DND-41 (cell line): ENCODE measurements around the gene TTC23.
A peak's percentile ranks its signal among the peaks of the same experiment; 100 is the strongest.

Experiments
- ATAC-seq: fragments of 200-7000 bp; cut with Tn5 transposase; 3 replicates; pipeline ENCODE4 v1.9.1; 2021; ENCODE audit warnings: low read depth; ENCODE audit not compliant: insufficient read depth
- DNase-seq: peaks from one replicate; pipeline ENCODE4 v3.0.0-alpha.2; 2020
- H2AFZ ChIP-seq: 2 replicates; pipeline ENCODE4 v1.6.0; 2012; ENCODE audit warnings: low read depth, low read length
- H3K27ac ChIP-seq: 2 replicates; pipeline ENCODE4 v1.5.1; 2012; ENCODE audit warnings: low read length, inconsistent platforms
- H3K27me3 ChIP-seq: fragments of 200-600 bp; sonication (generic); 2 replicates; pipeline ENCODE4 v1.6.0; 2012; ENCODE audit warnings: low read length, mild to moderate bottlenecking, inconsistent platforms; ENCODE audit not compliant: insufficient read depth, poor library complexity
- H3K36me3 ChIP-seq: 2 replicates; pipeline ENCODE4 v1.5.1; 2012; ENCODE audit warnings: low read length, inconsistent platforms; ENCODE audit not compliant: insufficient read depth
- H3K4me1 ChIP-seq: 2 replicates; pipeline ENCODE4 v1.5.1; 2012; ENCODE audit warnings: mild to moderate bottlenecking, low read length; ENCODE audit not compliant: insufficient read depth
- H3K4me2 ChIP-seq: 2 replicates; pipeline ENCODE4 v1.6.0; 2012; ENCODE audit warnings: mild to moderate bottlenecking, moderate library complexity, low read length, inconsistent platforms; ENCODE audit not compliant: insufficient read depth
- H3K4me3 ChIP-seq, 2 experiments: fragments of 200-600 bp in 1 of 2; shearing (Covaris generic) in 1 of 2; 2 replicates each; pipeline ENCODE4 v1.5.1; 2012 to 2016; ENCODE audit warnings: inconsistent platforms in 2 of 2, low read length in 2 of 2, mild to moderate bottlenecking in 2 of 2, low read depth in 1 of 2, moderate library complexity in 1 of 2
- H3K79me2 ChIP-seq: 2 replicates; pipeline ENCODE4 v1.6.0; 2012; ENCODE audit warnings: low read length, inconsistent platforms; ENCODE audit not compliant: insufficient read depth
- H3K9ac ChIP-seq: 2 replicates; pipeline ENCODE4 v1.6.0; 2012; ENCODE audit warnings: low read depth, mild to moderate bottlenecking, inconsistent platforms, low read length, moderate library complexity
- H3K9me3 ChIP-seq: 2 replicates; pipeline ENCODE4 v1.5.1; 2012; ENCODE audit warnings: low read length, moderate library complexity, mild to moderate bottlenecking, inconsistent platforms; ENCODE audit not compliant: insufficient read depth, severe bottlenecking
- H4K20me1 ChIP-seq: 2 replicates; pipeline ENCODE4 v1.6.0; 2012; ENCODE audit warnings: low read length; ENCODE audit not compliant: insufficient read depth
- EZH2 ChIP-seq: IDR thresholded peaks from 3 replicates; pipeline ENCODE4 v1.6.1; 2012; ENCODE audit warnings: borderline replicate concordance, low read depth, mild to moderate bottlenecking, moderate library complexity, low read length, inconsistent platforms; ENCODE audit not compliant: severe bottlenecking
- TF ChIP-seq, protein P1 (sequence below): IDR thresholded peaks from 2 replicates; pipeline ENCODE4 v1.5.1; 2012; ENCODE audit warnings: borderline replicate concordance, low read length, moderate library complexity, mild to moderate bottlenecking; ENCODE audit not compliant: poor library complexity, severe bottlenecking; ENCODE audit errors: extremely low read depth

TTC23 gene

DNA sequence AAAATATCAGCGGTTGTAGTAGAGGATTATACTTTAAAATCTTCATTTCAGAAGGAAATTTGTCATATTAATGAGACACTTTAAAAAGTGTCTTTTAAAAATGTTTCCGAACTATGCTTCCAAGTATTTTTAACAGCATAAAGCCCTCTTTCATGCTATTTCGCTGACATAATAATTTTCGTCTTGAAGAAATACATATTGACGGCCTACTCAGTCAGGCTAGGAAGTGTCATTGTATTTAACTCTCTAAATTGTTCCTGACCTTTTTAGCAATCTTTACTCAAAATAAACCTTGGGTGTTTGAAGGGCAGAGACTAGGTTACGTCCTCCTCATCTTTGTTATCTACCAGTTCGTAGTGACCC lies 1.1 kb upstream of the TTC23 start:
- H2AFZ ChIP-seq: peak overlapping the region; percentile 62
- peaks cover 59% of the 10 kb centered on the region for H3K4me1 ChIP-seq
- peak overlapping the region; percentile 91 for H3K27ac ChIP-seq
- H3K9ac ChIP-seq: peak overlapping the region; percentile 75
- H3K9me3 ChIP-seq: no peaks in the 10 kb centered on the region
- TF ChIP-seq, protein P1, sequence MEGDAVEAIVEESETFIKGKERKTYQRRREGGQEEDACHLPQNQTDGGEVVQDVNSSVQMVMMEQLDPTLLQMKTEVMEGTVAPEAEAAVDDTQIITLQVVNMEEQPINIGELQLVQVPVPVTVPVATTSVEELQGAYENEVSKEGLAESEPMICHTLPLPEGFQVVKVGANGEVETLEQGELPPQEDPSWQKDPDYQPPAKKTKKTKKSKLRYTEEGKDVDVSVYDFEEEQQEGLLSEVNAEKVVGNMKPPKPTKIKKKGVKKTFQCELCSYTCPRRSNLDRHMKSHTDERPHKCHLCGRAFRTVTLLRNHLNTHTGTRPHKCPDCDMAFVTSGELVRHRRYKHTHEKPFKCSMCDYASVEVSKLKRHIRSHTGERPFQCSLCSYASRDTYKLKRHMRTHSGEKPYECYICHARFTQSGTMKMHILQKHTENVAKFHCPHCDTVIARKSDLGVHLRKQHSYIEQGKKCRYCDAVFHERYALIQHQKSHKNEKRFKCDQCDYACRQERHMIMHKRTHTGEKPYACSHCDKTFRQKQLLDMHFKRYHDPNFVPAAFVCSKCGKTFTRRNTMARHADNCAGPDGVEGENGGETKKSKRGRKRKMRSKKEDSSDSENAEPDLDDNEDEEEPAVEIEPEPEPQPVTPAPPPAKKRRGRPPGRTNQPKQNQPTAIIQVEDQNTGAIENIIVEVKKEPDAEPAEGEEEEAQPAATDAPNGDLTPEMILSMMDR: no peak
- TF ChIP-seq EZH2: no peak
- H3K4me3 ChIP-seq: peak overlapping the region; percentile 47 to 86
- H3K79me2 ChIP-seq: peaks cover 64% of the 10 kb centered on the region
- H3K27me3 ChIP-seq: no peaks in the 10 kb centered on the region
- no peak for ATAC-seq
- peak overlapping the region; percentile 83 for H3K4me2 ChIP-seq
- no peaks in the 10 kb centered on the region for H4K20me1 ChIP-seq
- DNase-seq: no peak
- H3K36me3 ChIP-seq: no peaks in the 10 kb centered on the region

DNA sequence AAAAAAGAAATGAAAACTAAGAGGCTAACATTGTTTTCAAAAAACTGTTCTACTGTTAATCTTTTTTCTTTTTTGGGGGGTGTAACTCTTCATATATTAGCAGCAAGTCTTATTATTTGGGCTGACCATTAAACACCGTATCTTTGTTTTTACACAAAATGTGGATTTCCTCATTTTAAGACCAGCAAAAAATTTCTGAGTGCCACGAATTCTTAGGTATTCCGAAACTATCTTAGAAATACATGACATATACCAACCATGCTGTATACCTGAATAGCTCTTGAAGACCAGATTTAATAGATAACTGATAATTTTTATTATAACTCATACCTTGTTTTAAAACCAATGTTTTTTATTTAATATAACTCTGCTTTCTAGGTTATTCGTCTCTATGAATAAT lies 620 bp upstream of the TTC23 start:
- no peaks in the 10 kb centered on the region for H3K36me3 ChIP-seq
- H3K9me3 ChIP-seq: no peaks in the 10 kb centered on the region
- peak overlapping the region; percentile 47 to 86; a peak in 3 of 4 replicates for H3K4me3 ChIP-seq
- H3K27me3 ChIP-seq: no peaks in the 10 kb centered on the region
- peaks cover 64% of the 10 kb centered on the region for H3K79me2 ChIP-seq
- H2AFZ ChIP-seq: peak overlapping the region; percentile 52
- H4K20me1 ChIP-seq: no peaks in the 10 kb centered on the region
- DNase-seq: no peak
- H3K4me2 ChIP-seq: peak overlapping the region; percentile 83
- peaks cover 59% of the 10 kb centered on the region for H3K4me1 ChIP-seq
- peak overlapping the region; percentile 75 for H3K9ac ChIP-seq
- H3K27ac ChIP-seq: peak overlapping the region; percentile 91
- no peak for ATAC-seq
- TF ChIP-seq, protein P1: no peak
- TF ChIP-seq EZH2: no peak

DNA sequence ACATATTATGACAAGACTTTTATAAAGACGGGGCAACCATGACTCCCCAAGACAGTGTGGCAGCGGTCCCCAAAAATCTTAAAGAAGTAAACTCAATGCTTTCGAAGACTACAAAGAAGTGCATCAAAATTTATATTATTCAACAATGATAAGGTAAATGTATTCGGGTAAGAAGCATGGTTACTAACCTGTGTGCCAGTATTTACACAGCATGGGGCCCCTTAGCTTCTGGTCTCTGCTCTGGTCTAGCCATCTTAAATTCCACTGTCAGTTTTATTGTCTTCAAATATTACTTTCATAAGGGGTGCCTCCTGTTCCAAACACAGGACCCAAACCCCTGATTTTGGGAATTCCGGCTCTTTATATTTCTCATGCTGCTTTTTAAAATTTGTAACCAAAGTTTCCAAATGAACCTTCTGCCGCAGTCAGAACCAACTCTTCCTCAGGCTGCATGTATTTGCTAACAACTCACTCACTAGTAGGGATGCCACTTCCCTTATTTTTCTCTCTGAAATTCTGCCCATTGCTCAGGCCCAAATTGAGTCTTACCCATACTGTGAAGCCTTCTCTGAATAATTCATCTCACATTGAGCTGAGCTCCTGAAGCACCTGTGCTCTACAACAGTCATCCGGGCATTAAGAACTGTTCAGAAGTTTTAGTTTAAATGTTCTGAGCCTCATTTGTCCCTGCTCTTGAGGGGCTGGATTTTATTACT lies 1.2 kb downstream of the TTC23 start:
- no peaks in the 10 kb centered on the region for H3K27me3 ChIP-seq
- no peak for ATAC-seq
- H3K27ac ChIP-seq: peak overlapping the region; percentile 23; the same call in 1 of the 2 replicates

More for the DNA sequence above, 1.2 kb downstream of the TTC23 start:
- no peak for TF ChIP-seq EZH2
- TF ChIP-seq, protein P1: no peak
- Histone ChIP-seq H3K4me3 (peak overlapping the region in 1 of 2 experiments; percentile 86; a peak in 3 of 4 replicates), H3K36me3 (no peaks in the 10 kb centered on the region), H3K9me3 (no peaks in the 10 kb centered on the region), H3K4me1 (peaks cover 46% of the 10 kb centered on the region), H3K9ac (peak overlapping the region; percentile 75), H2AFZ (peak overlapping the region; percentile 30), H4K20me1 (no peaks in the 10 kb centered on the region), H3K79me2 (peaks cover 58% of the 10 kb centered on the region), H3K4me2 (peak overlapping the region; percentile 83)
- no peak for DNase-seq
